ENCODE measurements around the gene MYH9. TPM values are rescaled to one million over a fixed set of nuclear protein-coding genes. Genes with fewer than 3 reads are reported as not detected.

MYH9 gene
- total RNA-seq, 4 donors from 2014 or later = 284 to 323 (median 294) TPM

DNA sequence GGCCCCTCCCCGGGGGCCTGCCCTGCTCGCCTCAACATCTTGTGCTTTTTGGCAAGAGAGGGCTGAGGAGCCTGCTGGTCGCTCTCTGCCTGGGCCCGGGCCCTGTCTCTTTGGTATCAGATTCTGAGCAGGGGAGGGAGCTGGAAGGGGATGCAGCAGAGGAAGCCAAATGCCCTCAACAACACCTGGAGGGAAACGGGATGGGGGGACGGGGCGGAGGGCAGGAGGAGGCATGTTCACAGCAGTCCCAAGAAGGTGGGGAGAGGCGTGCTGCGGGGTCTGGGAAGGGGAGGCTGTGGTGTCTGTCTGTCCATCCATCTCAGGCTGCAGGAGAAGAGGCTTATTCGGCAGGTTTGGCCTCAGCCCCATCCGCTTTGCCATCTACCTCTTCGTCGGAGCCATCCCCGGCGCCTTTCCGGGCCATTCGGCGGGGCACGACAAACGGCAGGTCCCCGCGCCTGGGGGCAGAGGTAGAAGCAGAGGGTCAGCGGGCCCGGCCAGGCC, 105.4 kb downstream of the MYH9 start:
- 84% methylated on average over 19 of the region's 24 CpGs for whole genome bisulfite sequencing
- H3K36me3 ChIP-seq = peaks cover 68% of the 10 kb centered on the region
- no peak overlapping the region for H3K27ac ChIP-seq

GRCh38 chr22:36281781-36282327, 105.9 kb downstream of the MYH9 start:
- 80% methylated on average over 12 of the region's 14 CpGs for WGBS
- H3K27ac ChIP-seq = no peak overlapping the region
- H3K4me1 ChIP-seq = peaks cover 19% of the 10 kb centered on the region
- TF ChIP-seq EP300 (IDR thresholded peaks at IDR 0.05) (no peak), POLR2AphosphoS5 (IDR thresholded peaks at IDR 0.05) (no peak), POLR2A (IDR thresholded peaks at IDR 0.05) (no peak)
- TF ChIP-seq, protein P1, sequence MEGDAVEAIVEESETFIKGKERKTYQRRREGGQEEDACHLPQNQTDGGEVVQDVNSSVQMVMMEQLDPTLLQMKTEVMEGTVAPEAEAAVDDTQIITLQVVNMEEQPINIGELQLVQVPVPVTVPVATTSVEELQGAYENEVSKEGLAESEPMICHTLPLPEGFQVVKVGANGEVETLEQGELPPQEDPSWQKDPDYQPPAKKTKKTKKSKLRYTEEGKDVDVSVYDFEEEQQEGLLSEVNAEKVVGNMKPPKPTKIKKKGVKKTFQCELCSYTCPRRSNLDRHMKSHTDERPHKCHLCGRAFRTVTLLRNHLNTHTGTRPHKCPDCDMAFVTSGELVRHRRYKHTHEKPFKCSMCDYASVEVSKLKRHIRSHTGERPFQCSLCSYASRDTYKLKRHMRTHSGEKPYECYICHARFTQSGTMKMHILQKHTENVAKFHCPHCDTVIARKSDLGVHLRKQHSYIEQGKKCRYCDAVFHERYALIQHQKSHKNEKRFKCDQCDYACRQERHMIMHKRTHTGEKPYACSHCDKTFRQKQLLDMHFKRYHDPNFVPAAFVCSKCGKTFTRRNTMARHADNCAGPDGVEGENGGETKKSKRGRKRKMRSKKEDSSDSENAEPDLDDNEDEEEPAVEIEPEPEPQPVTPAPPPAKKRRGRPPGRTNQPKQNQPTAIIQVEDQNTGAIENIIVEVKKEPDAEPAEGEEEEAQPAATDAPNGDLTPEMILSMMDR (IDR thresholded peaks at IDR 0.05) = no peak
- no peak for DNase-seq (ENCODE audit: low spot score in 2 of 2)
- no peak overlapping the region for H3K4me3 ChIP-seq
- H3K9me3 ChIP-seq = no peaks in the 10 kb centered on the region
- peaks cover 63% of the 10 kb centered on the region for H3K36me3 ChIP-seq
- H3K27me3 ChIP-seq = no peaks in the 10 kb centered on the region

More for the DNA sequence above, 105.4 kb downstream of the MYH9 start:
- Histone ChIP-seq H3K4me1 (peaks cover 22% of the 10 kb centered on the region), H3K4me3 (no peak overlapping the region), H3K9me3 (no peaks in the 10 kb centered on the region), H3K27me3 (no peaks in the 10 kb centered on the region)
- TF ChIP-seq, protein P1 (IDR thresholded peaks at IDR 0.05) = no peak
- TF ChIP-seq POLR2AphosphoS5 (IDR thresholded peaks at IDR 0.05) = no peak
- no peak for TF ChIP-seq EP300 (IDR thresholded peaks at IDR 0.05)
- no peak for TF ChIP-seq POLR2A (IDR thresholded peaks at IDR 0.05)
- DNase-seq (ENCODE audit: low spot score in 2 of 2) = no peak

- no peak overlapping the region for H3K27ac ChIP-seq
- DNase-seq (ENCODE audit: low spot score in 2 of 2) = no peak
- no peak for TF ChIP-seq POLR2A (IDR thresholded peaks at IDR 0.05)
- no peak for TF ChIP-seq EP300 (IDR thresholded peaks at IDR 0.05)
- no peak for TF ChIP-seq POLR2AphosphoS5 (IDR thresholded peaks at IDR 0.05)
- TF ChIP-seq, protein P1 (IDR thresholded peaks at IDR 0.05) = no peak
- H3K27me3 ChIP-seq = no peaks in the 10 kb centered on the region
- WGBS = 72% methylated on average over 8 of the region's 8 CpGs
- no peaks in the 10 kb centered on the region for H3K9me3 ChIP-seq
- no peak overlapping the region for H3K4me3 ChIP-seq
- peaks cover 48% of the 10 kb centered on the region for H3K36me3 ChIP-seq
- peaks cover 7% of the 10 kb centered on the region for H3K4me1 ChIP-seq
Observed at GRCh38 chr22:36280379-36280778, 107.4 kb downstream of the MYH9 start.

GRCh38 chr22:36279219-36279666, 108.5 kb downstream of the MYH9 start:
- Histone ChIP-seq H3K4me1 (peaks cover 7% of the 10 kb centered on the region), H3K27ac (no peak overlapping the region), H3K27me3 (no peaks in the 10 kb centered on the region), H3K4me3 (no peak overlapping the region), H3K9me3 (no peaks in the 10 kb centered on the region), H3K36me3 (peaks cover 37% of the 10 kb centered on the region)
- no peak for DNase-seq (ENCODE audit: low spot score in 2 of 2)
- TF ChIP-seq POLR2A (IDR thresholded peaks at IDR 0.05) (no peak), POLR2AphosphoS5 (IDR thresholded peaks at IDR 0.05) (no peak)
- WGBS = 78% methylated on average over 8 of the region's 8 CpGs

DNA sequence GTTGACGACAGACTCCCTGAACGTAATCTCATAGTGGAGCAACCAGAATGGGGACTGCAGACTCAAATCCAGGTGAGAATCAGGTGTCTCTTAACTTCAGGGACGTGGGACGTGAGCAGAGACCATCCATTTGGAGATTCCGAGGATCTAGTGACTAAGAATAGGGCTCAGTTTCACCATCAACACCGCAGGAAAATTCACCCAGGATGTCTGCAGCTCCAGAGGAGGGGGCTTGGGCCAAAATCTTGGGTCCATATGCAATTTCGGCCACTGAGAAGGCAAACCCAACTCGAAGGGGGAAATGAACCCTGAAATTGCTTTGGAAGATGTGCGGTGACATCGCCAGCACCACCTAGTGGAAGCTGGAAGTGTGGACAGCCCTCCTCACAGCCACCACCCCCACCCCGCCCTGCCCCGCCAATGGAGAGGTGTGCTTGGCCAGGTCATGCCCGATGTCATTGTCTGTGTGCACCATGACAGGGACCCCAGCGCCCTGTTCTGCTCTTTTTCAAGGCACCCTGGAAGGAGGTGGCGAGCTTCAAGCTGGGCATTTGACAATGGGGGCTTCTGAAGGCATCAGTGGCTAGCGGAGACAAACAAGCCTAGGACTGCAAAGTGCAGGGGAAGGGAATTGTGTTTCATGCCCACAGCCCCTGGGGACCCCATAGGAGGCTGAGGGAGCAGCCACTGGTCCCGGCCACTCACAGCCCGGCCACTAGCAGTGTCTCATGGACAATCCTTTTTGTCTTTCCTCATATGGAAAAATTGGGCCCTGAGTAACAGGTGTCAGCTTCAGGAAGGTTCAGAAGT, 110.1 kb downstream of the MYH9 start:
- Histone ChIP-seq H3K9me3 (no peaks in the 10 kb centered on the region), H3K27me3 (no peaks in the 10 kb centered on the region), H3K36me3 (peaks cover 21% of the 10 kb centered on the region), H3K4me1 (peaks cover 7% of the 10 kb centered on the region), H3K27ac (no peak overlapping the region), H3K4me3 (no peak overlapping the region)
- DNase-seq (ENCODE audit: low spot score in 2 of 2) = no peak
- no peak for TF ChIP-seq POLR2A (IDR thresholded peaks at IDR 0.05)
- TF ChIP-seq, protein P1 (IDR thresholded peaks at IDR 0.05) = peak; percentile 33 to 86
- 60% methylated on average over 10 of the region's 18 CpGs for WGBS
